Thyroid gland (tissue), 4 donors: Measurements from ENCODE around the gene COP1. TPM values are rescaled to one million over a fixed set of nuclear protein-coding genes. Genes with fewer than 3 reads are reported as not detected.

Source experiments
- DNase-seq, 2 donors: peaks; one replicate each; pipeline ENCODE4 v3.0.0-alpha.2; 2019
- H3K27ac ChIP-seq, 3 donors: fragments of 200-600 bp; sonication (generic); 1 replicate in 2 of 3; 2 replicates in 1 of 3; pipeline ENCODE4 v1.5.1; 2016 to 2019; ENCODE audit warnings: mild to moderate bottlenecking in 1 of 3, moderate library complexity in 1 of 3
- H3K27me3 ChIP-seq: fragments of 200-600 bp; sonication (generic); one replicate; pipeline ENCODE4 v1.5.1; 2019
- H3K36me3 ChIP-seq, 2 donors: fragments of 200-600 bp; sonication (generic); one replicate each; pipeline ENCODE4 v1.5.1; 2016 to 2019
- H3K4me1 ChIP-seq, 2 donors: fragments of 200-600 bp; sonication (generic); one replicate each; pipeline ENCODE4 v1.5.1; 2017 to 2019
- H3K4me3 ChIP-seq, 3 donors: fragments of 200-600 bp; sonication (generic); replicated peaks in 1 of 3; 1 replicate in 2 of 3; 2 replicates in 1 of 3; pipeline ENCODE4 v1.5.1; 2016; ENCODE audit warnings: mild to moderate bottlenecking in 1 of 3
- H3K9me3 ChIP-seq: fragments of 200-600 bp; sonication (generic); one replicate; pipeline ENCODE4 v1.5.1; 2017
- CTCF ChIP-seq, 6 experiments: fragments of 200-600 bp in 3 of 6; fragments of 450-650 bp in 3 of 6; sonication (generic) in 3 of 6; IDR thresholded peaks; one replicate each; pipeline ENCODE4 v1.5.1; 2016 to 2019; ENCODE audit warnings: antibody characterized with exemption in 6 of 6, mild to moderate bottlenecking in 2 of 6, inconsistent platforms in 1 of 6, moderate library complexity in 1 of 6
- POLR2A ChIP-seq, 2 donors: fragments of 450-650 bp; IDR thresholded peaks; one replicate each; pipeline ENCODE4 v1.6.1; 2017; ENCODE audit warnings: antibody characterized with exemption in 2 of 2, mild to moderate bottlenecking in 2 of 2, moderate library complexity in 1 of 2
- WGBS, 2 donors: methylation state at CpG; one replicate each; pipeline ENCODE4 v1.1.5; 2017; 5-methylcytosine and 5-hydroxymethylcytosine counted together
- intact Hi-C: fragments of 100-400 bp; cut with DNase I; formaldehyde crosslinking; loops from one replicate; pipeline ENCODE4 v1.15.1; 2023
- total RNA-seq, 4 donors: library from RNA; depleted of rRNA; stranded (reverse); fragments of >200 nt; gene quantifications; one replicate each; pipeline ENCODE4 v1.2.3, GENCODE V29; 2016

The COP1 gene
- total RNA-seq, 4 donors from 2014 or later: 67.8 to 116 (median 78.5) TPM

- no peaks in the 10 kb centered on the region for H3K4me1 ChIP-seq
- TF ChIP-seq POLR2A (IDR thresholded peaks at IDR 0.05): no peak
- TF ChIP-seq CTCF (IDR thresholded peaks at IDR 0.05): no peak
- DNase-seq: no peak
- H3K36me3 ChIP-seq: no peaks in the 10 kb centered on the region
- intact Hi-C loops: no loop called here
- no peaks in the 10 kb centered on the region for H3K27me3 ChIP-seq
- WGBS, 2 donors: 93 to 96% methylated on average over 2 of the region's 2 CpGs
- H3K4me3 ChIP-seq: no peak overlapping the region
- no peak overlapping the region for H3K27ac ChIP-seq
- H3K9me3 ChIP-seq: no peaks in the 10 kb centered on the region
Observed at GRCh38 chr1:176164014-176164678, 42.9 kb downstream of the COP1 start.

GRCh38 chr1:176159993-176160392 lies 47.1 kb downstream of the COP1 start:
- H3K27ac ChIP-seq: no peak overlapping the region
- no peaks in the 10 kb centered on the region for H3K4me1 ChIP-seq
- H3K9me3 ChIP-seq: no peaks in the 10 kb centered on the region
- no peaks in the 10 kb centered on the region for H3K36me3 ChIP-seq
- no peak overlapping the region for H3K4me3 ChIP-seq
- WGBS, 2 donors: 70 to 92% methylated on average over 2 of the region's 2 CpGs
- intact Hi-C loops: no loop called here
- DNase-seq: no peak
- no peaks in the 10 kb centered on the region for H3K27me3 ChIP-seq
- TF ChIP-seq POLR2A (IDR thresholded peaks at IDR 0.05) (no peak), CTCF (IDR thresholded peaks at IDR 0.05) (no peak)

GRCh38 chr1:176157995-176158394 lies 49.1 kb downstream of the COP1 start:
- Histone ChIP-seq H3K27me3 (no peaks in the 10 kb centered on the region), H3K27ac (no peak overlapping the region), H3K4me3 (no peak overlapping the region), H3K4me1 (no peaks in the 10 kb centered on the region), H3K36me3 (no peaks in the 10 kb centered on the region), H3K9me3 (no peaks in the 10 kb centered on the region)
- intact Hi-C loops: no loop called here
- WGBS, 2 donors: 98% methylated on average over 3 of the region's 3 CpGs
- DNase-seq: no peak
- TF ChIP-seq CTCF (IDR thresholded peaks at IDR 0.05) (no peak), POLR2A (IDR thresholded peaks at IDR 0.05) (no peak)

- Histone ChIP-seq H3K4me3 (no peak overlapping the region), H3K36me3 (peaks cover 0 to 4% of the 10 kb centered on the region in 2 donors), H3K27me3 (no peaks in the 10 kb centered on the region), H3K27ac (no peak overlapping the region), H3K9me3 (no peaks in the 10 kb centered on the region), H3K4me1 (no peaks in the 10 kb centered on the region)
- intact Hi-C loops: no loop called here
- WGBS, 2 donors: 79 to 80% methylated on average over 4 of the region's 4 CpGs
- TF ChIP-seq CTCF (IDR thresholded peaks at IDR 0.05) (no peak), POLR2A (IDR thresholded peaks at IDR 0.05) (no peak)
- no peak for DNase-seq
Observed at GRCh38 chr1:176149939-176150807, 56.9 kb downstream of the COP1 start.

GRCh38 chr1:176144526-176144925 lies 62.6 kb downstream of the COP1 start:
- no peak for DNase-seq
- no peaks in the 10 kb centered on the region for H3K9me3 ChIP-seq
- intact Hi-C loops: no loop called here
- TF ChIP-seq CTCF (IDR thresholded peaks at IDR 0.05) (no peak), POLR2A (IDR thresholded peaks at IDR 0.05) (no peak)
- H3K4me3 ChIP-seq: no peak overlapping the region
- H3K27me3 ChIP-seq: no peaks in the 10 kb centered on the region
- H3K27ac ChIP-seq: no peak overlapping the region
- H3K36me3 ChIP-seq: peaks cover 0 to 4% of the 10 kb centered on the region in 2 donors
- H3K4me1 ChIP-seq: no peaks in the 10 kb centered on the region
- WGBS, 2 donors: 97 to 99% methylated on average over 2 of the region's 2 CpGs
